Neural progenitor cell (in vitro differentiated cells): ENCODE measurements around the gene ART1. TPM values are rescaled to one million over a fixed set of nuclear protein-coding genes. Genes with fewer than 3 reads are reported as not detected.

Experiments
- DNase-seq: peaks from one replicate; pipeline ENCODE4 v3.0.0-alpha.2; 2016; ENCODE audit warnings: low spot score
- H2AFZ ChIP-seq: fragments of 200-600 bp; sonication (generic); replicated peaks from 2 replicates; pipeline ENCODE4 v1.6.1; 2016; ENCODE audit warnings: antibody characterized with exemption
- H3F3A ChIP-seq: fragments of 200-600 bp; sonication (generic); 2 replicates; pipeline ENCODE4 v1.6.1; 2016; ENCODE audit warnings: antibody characterized with exemption, low read depth
- H3K27ac ChIP-seq: fragments of 200-600 bp; sonication (generic); 2 replicates; pipeline ENCODE4 v1.5.1; 2016; ENCODE audit warnings: mild to moderate bottlenecking
- H3K27me3 ChIP-seq: fragments of 200-600 bp; sonication (generic); 2 replicates; pipeline ENCODE4 v1.6.1; 2016; ENCODE audit warnings: mild to moderate bottlenecking, moderate library complexity
- H3K36me3 ChIP-seq: fragments of 200-600 bp; sonication (generic); 2 replicates; pipeline ENCODE4 v1.5.1; 2016
- H3K4me1 ChIP-seq: fragments of 200-600 bp; sonication (generic); 2 replicates; pipeline ENCODE4 v1.6.1; 2016; ENCODE audit warnings: mixed run types
- H3K4me2 ChIP-seq: fragments of 200-600 bp; sonication (generic); 2 replicates; pipeline ENCODE4 v1.6.1; 2016
- H3K4me3 ChIP-seq: fragments of 200-600 bp; sonication (generic); 2 replicates; pipeline ENCODE4 v1.5.1; 2016
- H3K79me2 ChIP-seq: fragments of 200-600 bp; sonication (generic); 2 replicates; pipeline ENCODE4 v1.6.1; 2016; ENCODE audit warnings: low read depth
- H3K9ac ChIP-seq: fragments of 200-600 bp; sonication (generic); 2 replicates; pipeline ENCODE4 v1.6.1; 2016
- H3K9me3 ChIP-seq: fragments of 200-600 bp; sonication (generic); 2 replicates; pipeline ENCODE4 v1.5.1; 2016; ENCODE audit warnings: low read depth
- H4K20me1 ChIP-seq: fragments of 200-600 bp; sonication (generic); 2 replicates; pipeline ENCODE4 v1.6.1; 2016; ENCODE audit warnings: low read depth
- H3K27ac Mint-ChIP-seq: 3 replicates; pipeline ENCODE4 v1.8.0; 2021; ENCODE audit warnings: mixed read lengths
- H3K27me3 Mint-ChIP-seq: 2 replicates; pipeline ENCODE4 v1.8.0; 2022; ENCODE audit warnings: low read depth, mild to moderate bottlenecking, inconsistent platforms, moderate library complexity, mixed read lengths; ENCODE audit not compliant: insufficient read depth
- H3K36me3 Mint-ChIP-seq: 3 replicates; pipeline ENCODE4 v1.8.0; 2021; ENCODE audit warnings: mixed read lengths
- H3K4me1 Mint-ChIP-seq: 3 replicates; pipeline ENCODE4 v1.8.0; 2021; ENCODE audit warnings: mixed read lengths
- H3K4me3 Mint-ChIP-seq: 3 replicates; pipeline ENCODE4 v1.8.0; 2021; ENCODE audit warnings: mild to moderate bottlenecking, moderate library complexity, mixed read lengths
- H3K9me3 Mint-ChIP-seq: 3 replicates; pipeline ENCODE4 v1.8.0; 2020; ENCODE audit warnings: mixed read lengths
- CTCF ChIP-seq: fragments of 200-600 bp; sonication (generic); IDR thresholded peaks from 2 replicates; pipeline ENCODE4 v1.5.1; 2017; ENCODE audit warnings: antibody characterized with exemption, mild to moderate bottlenecking
- EZH2 ChIP-seq: fragments of 200-600 bp; sonication (generic); IDR thresholded peaks from 2 replicates; pipeline ENCODE4 v1.6.1; 2017; ENCODE audit warnings: antibody characterized with exemption, mild to moderate bottlenecking, moderate library complexity
- EZH2phosphoT487 ChIP-seq: fragments of 200-600 bp; sonication (generic); IDR thresholded peaks from 2 replicates; pipeline ENCODE4 v1.6.1; 2017; ENCODE audit warnings: antibody characterized with exemption
- total RNA-seq: library from RNA; depleted of rRNA; stranded (reverse); fragments of >200 nt; gene quantifications from 2 replicates; pipeline ENCODE4 v1.2.3, GENCODE V29; 2015; ENCODE audit warnings: low replicate concordance

Gene ART1
- total RNA-seq, 1 donor from 2014 or later = not detected

- Histone ChIP-seq H4K20me1 (peaks cover 4% of the 10 kb centered on the region), H3K27me3 (no peaks in the 10 kb centered on the region), H3K4me2 (no peak overlapping the region), H3K4me1 (no peaks in the 10 kb centered on the region), H3K27ac (no peak overlapping the region), H3K36me3 (peaks cover 37% of the 10 kb centered on the region), H3K4me3 (no peak overlapping the region), H3K9ac (no peak overlapping the region), H3K79me2 (no peaks in the 10 kb centered on the region), H2AFZ (no peak overlapping the region), H3F3A (no peaks in the 10 kb centered on the region), H3K9me3 (no peaks in the 10 kb centered on the region)
- H3K9me3 Mint-ChIP-seq = no peaks in the 10 kb centered on the region
- H3K36me3 Mint-ChIP-seq = peaks cover 47% of the 10 kb centered on the region
- H3K27me3 Mint-ChIP-seq = peaks cover 6% of the 10 kb centered on the region
- TF ChIP-seq CTCF = no peak
- TF ChIP-seq EZH2phosphoT487 = no peak
- no peak for TF ChIP-seq EZH2
- H3K27ac Mint-ChIP-seq = no peak overlapping the region
- H3K4me3 Mint-ChIP-seq = no peak overlapping the region
- no peaks in the 10 kb centered on the region for H3K4me1 Mint-ChIP-seq
- no peak for DNase-seq
These were observed 39.9 kb downstream of the ART1 start for GRCh38 chr11:3684819-3685172.

DNA sequence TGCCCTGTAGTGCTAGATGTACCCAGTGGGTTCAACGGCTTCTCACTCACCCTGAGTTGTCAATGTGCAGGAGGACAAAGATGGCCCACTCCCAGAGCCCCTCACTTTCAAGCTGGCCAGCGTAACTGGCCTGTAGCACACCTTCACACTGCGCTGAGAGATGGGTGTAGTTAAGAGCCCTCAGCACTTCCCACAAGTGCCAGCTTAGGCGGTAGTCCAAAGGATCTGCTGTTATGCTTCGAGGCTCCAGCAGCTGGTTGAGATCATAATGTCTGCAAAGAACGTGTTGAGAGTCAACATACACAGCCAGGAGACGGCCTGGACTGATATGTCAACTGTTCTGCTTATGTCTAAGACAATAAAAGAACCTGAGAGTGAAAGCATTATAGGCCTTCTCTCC is 41.0 kb downstream of the ART1 start:
- Mint-ChIP-seq H3K27ac (no peak overlapping the region), H3K4me3 (no peak overlapping the region), H3K36me3 (peaks cover 45% of the 10 kb centered on the region), H3K9me3 (no peaks in the 10 kb centered on the region), H3K4me1 (no peaks in the 10 kb centered on the region), H3K27me3 (peaks cover 4% of the 10 kb centered on the region)
- H3K36me3 ChIP-seq = peaks cover 38% of the 10 kb centered on the region
- H3K9ac ChIP-seq = no peak overlapping the region
- no peaks in the 10 kb centered on the region for H3K9me3 ChIP-seq
- no peak for DNase-seq
- no peaks in the 10 kb centered on the region for H3K79me2 ChIP-seq
- no peak overlapping the region for H3K27ac ChIP-seq
- no peak overlapping the region for H3K4me3 ChIP-seq
- H2AFZ ChIP-seq = no peak overlapping the region
- TF ChIP-seq CTCF = no peak
- peaks cover 4% of the 10 kb centered on the region for H4K20me1 ChIP-seq
- H3K4me2 ChIP-seq = no peak overlapping the region
- no peaks in the 10 kb centered on the region for H3K27me3 ChIP-seq
- no peaks in the 10 kb centered on the region for H3K4me1 ChIP-seq
- no peaks in the 10 kb centered on the region for H3F3A ChIP-seq

- Histone ChIP-seq H2AFZ (no peak overlapping the region), H3K4me2 (no peak overlapping the region), H3F3A (no peaks in the 10 kb centered on the region), H4K20me1 (peaks cover 4% of the 10 kb centered on the region), H3K79me2 (no peaks in the 10 kb centered on the region), H3K36me3 (peaks cover 39% of the 10 kb centered on the region), H3K27ac (no peak overlapping the region), H3K9ac (no peak overlapping the region), H3K27me3 (no peaks in the 10 kb centered on the region), H3K9me3 (no peaks in the 10 kb centered on the region), H3K4me3 (no peak overlapping the region), H3K4me1 (no peaks in the 10 kb centered on the region)
- no peak overlapping the region for H3K4me3 Mint-ChIP-seq
- TF ChIP-seq CTCF = no peak
- TF ChIP-seq EZH2phosphoT487 = no peak
- TF ChIP-seq EZH2 = no peak
- no peak overlapping the region for H3K27ac Mint-ChIP-seq
- H3K36me3 Mint-ChIP-seq = peaks cover 40% of the 10 kb centered on the region
- no peaks in the 10 kb centered on the region for H3K4me1 Mint-ChIP-seq
- peaks cover 4% of the 10 kb centered on the region for H3K27me3 Mint-ChIP-seq
- no peaks in the 10 kb centered on the region for H3K9me3 Mint-ChIP-seq
- no peak for DNase-seq
These were observed 41.8 kb downstream of the ART1 start for GRCh38 chr11:3686751-3687150.

DNA sequence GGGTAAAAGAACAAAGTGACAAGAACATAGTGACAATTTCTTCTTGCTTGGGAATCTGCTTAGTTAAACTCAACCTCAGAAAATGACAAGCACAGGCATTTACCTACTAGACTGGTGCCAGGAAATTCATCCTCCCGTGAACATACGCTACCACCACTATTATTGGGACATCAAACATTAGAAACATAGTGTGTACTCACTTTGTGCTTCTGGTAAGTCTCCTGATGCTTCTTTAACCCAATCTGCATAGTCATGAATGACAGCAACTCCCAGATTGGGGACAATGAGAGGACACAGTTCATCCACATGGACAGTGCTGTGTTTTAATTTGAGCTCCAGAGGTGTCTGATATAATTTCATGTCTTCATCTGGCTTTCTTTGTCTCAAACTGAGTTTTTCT is 55.5 kb downstream of the ART1 start:
- Mint-ChIP-seq H3K9me3 (no peaks in the 10 kb centered on the region), H3K27ac (no peak overlapping the region), H3K27me3 (no peaks in the 10 kb centered on the region), H3K4me3 (no peak overlapping the region), H3K36me3 (peaks cover 38% of the 10 kb centered on the region), H3K4me1 (no peaks in the 10 kb centered on the region)
- no peaks in the 10 kb centered on the region for H3K4me1 ChIP-seq
- no peak overlapping the region for H2AFZ ChIP-seq
- H3K27me3 ChIP-seq = no peaks in the 10 kb centered on the region
- no peak overlapping the region for H3K4me3 ChIP-seq
- no peak for TF ChIP-seq EZH2
- no peak for TF ChIP-seq CTCF
- no peak for TF ChIP-seq EZH2phosphoT487
- H3K36me3 ChIP-seq = peaks cover 26% of the 10 kb centered on the region
- H3F3A ChIP-seq = peaks cover 6% of the 10 kb centered on the region
- H3K79me2 ChIP-seq = no peaks in the 10 kb centered on the region
- H3K4me2 ChIP-seq = no peak overlapping the region
- H3K27ac ChIP-seq = no peak overlapping the region
- DNase-seq = no peak
- no peaks in the 10 kb centered on the region for H3K9me3 ChIP-seq
- H3K9ac ChIP-seq = no peak overlapping the region
- no peaks in the 10 kb centered on the region for H4K20me1 ChIP-seq
